Stimulated activated naive CD4-positive, alpha-beta T cell treated with Interleukin-2 at 50 U/mL for 16 hours (primary cell): ENCODE measurements around the gene TOP3B.
A peak's percentile ranks its signal among the peaks of the same experiment; 100 is the strongest.
"Not testable (repeated sequence)": the region's sequence is repeated elsewhere in the genome, so short reads cannot be mapped to it uniquely, and the experiment has no call there.

Source experiments
- DNase-seq: peaks from one replicate; lab custom pipeline; 2025; lab: John Stamatoyannopoulos, UW

The TOP3B gene

GRCh38 chr22:21943571-21944448, 38.8 kb downstream of the TOP3B start:
- no peak for DNase-seq

DNA sequence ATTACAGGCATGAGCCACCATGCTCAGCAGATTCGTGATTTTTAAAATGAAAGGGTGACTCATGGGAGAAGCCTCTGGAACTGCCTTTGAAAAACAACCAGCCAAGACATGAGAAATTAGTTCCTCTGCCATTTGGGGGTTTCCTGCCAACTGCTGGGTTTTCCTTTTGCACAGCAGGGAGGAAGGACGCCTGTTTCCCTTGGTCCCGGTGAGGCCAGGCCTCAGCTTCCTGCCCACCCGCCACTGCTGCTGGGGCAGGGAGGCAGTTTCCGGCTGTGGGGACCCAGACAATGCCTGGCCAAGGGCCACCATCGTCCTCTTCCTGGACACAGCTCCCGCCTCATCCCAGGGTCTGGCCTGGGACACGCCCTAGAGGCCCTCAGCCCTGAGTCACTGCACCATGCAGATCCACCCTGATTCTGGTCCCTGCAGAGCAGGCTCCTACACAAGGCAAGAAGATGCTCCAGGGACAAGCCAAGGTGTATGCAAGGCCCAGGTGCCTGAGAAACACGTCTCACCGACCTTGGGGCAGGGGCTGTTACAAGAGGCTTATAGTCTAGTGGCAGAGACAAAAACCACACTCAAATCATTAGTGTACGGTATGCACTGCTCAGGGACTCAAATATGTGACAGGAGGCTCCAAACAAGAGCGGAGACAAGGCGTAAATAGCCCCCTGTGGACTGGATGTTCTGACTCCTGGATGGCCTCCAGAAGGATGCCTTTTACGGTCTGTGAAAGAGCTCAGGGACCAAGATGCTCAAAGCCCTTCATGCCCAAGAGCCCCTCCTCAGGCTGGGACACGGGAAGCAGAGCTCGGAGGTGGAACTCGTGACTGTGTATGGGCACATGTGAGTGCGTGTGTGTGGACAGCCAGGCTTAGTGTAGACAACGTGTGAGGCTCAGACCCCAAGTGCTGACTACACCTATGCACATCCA, 39.9 kb downstream of the TOP3B start:
- DNase-seq, result no peak

DNA sequence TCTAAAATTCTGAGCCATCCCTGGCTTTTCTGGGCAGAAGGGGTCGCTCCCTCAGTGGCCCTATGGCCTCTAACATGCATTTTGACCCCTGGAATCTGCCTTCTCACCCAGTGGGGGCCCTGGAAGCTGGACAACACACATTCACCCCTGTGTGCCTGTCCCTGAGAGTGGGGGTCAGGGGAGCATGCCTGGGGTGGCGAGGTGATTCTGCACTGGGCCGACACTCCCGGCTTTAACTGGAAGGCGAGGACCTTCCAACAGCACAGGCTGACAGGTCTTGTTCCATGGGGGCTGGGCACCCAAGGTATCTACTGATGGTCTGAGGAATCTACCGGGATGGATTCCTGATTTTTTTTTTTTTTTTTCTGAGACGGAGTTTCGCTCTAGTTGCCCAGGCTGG, 40.7 kb downstream of the TOP3B start:
- DNase-seq, result no peak

GRCh38 chr22:21940521-21940920, 42.1 kb downstream of the TOP3B start:
- no peak for DNase-seq

GRCh38 chr22:21939935-21940334, 42.7 kb downstream of the TOP3B start:
- not testable (repeated sequence) for DNase-seq

- DNase-seq, result no peak
These were observed 43.1 kb downstream of the TOP3B start for GRCh38 chr22:21939461-21939913.

GRCh38 chr22:21938906-21939305, 43.7 kb downstream of the TOP3B start:
- no peak for DNase-seq

- DNase-seq, result peak; percentile 84
These were observed 44.3 kb downstream of the TOP3B start for GRCh38 chr22:21938071-21938822.

DNA sequence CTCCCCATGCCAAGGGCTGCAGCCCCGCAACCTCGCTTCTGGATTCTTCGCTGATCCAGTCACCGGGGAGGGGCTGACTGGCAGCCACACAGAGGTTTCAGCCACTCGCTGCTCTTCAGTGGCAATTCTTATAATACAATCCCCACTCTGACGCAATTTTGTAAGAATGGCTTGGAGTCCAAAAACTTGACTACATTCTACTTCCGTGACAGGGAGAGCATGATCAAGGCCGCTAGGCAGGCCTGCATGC, 44.8 kb downstream of the TOP3B start:
- DNase-seq, result no peak

GRCh38 chr22:21937041-21937820, 45.4 kb downstream of the TOP3B start:
- DNase-seq, result no peak

DNA sequence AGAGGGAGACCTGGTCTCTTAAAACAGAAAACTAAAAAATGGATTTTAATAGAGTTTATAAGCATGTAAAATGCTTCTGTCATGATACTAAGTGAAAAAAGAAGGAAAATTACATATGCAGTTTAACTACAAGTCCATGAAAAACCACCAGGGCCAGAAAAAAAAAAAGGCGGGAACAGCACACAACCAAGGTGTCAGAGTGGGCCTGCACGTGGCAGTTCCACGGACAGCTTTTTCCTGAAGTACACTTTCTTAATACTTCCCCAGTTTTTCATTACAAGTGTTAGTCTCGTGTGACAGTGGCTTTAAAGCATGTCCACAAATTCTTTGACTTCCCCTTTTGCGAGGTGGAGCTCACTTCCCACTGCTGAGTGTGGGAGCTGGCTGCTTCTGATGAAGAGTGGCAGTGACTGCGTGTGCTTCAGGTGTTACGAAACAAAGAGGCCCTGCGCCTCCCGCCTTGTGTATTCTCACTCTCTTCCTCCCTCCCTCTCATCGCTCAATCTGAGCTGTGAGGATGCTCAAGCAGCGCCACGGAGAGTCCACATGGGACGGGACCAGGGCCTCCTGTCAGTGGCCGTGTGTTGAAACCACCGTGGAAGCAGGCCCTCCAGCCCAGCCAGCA, 46.3 kb downstream of the TOP3B start:
- no peak for DNase-seq

- no peak for DNase-seq
These were observed 48.7 kb downstream of the TOP3B start for GRCh38 chr22:21933910-21934309.

GRCh38 chr22:21933413-21933812, 49.2 kb downstream of the TOP3B start:
- DNase-seq, result no peak

GRCh38 chr22:21932347-21932746, 50.2 kb downstream of the TOP3B start:
- no peak for DNase-seq

DNA sequence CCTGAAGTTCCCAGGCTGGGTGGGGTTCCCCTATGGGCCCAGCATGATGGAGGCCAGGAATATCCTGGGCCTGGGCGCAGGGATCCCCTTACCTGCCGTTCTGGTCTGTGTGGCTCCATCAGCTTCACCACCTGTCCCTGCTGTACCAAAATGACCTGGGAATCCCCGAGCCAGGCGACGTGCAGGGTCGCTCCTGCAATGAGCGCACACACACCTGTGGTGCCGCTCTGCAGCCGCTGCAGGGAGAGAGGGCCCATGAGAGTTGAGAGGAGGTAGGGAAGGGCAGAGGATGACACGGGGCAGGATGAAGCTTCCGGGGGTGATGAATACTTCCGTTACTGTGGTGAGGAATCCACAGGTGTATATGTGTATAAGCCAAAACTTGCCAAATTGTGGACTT, 51.5 kb downstream of the TOP3B start:
- no peak for DNase-seq

GRCh38 chr22:21929253-21929652, 53.3 kb downstream of the TOP3B start:
- no peak for DNase-seq

- no peak for DNase-seq
These were observed 54.5 kb downstream of the TOP3B start for GRCh38 chr22:21928048-21928447.

DNA sequence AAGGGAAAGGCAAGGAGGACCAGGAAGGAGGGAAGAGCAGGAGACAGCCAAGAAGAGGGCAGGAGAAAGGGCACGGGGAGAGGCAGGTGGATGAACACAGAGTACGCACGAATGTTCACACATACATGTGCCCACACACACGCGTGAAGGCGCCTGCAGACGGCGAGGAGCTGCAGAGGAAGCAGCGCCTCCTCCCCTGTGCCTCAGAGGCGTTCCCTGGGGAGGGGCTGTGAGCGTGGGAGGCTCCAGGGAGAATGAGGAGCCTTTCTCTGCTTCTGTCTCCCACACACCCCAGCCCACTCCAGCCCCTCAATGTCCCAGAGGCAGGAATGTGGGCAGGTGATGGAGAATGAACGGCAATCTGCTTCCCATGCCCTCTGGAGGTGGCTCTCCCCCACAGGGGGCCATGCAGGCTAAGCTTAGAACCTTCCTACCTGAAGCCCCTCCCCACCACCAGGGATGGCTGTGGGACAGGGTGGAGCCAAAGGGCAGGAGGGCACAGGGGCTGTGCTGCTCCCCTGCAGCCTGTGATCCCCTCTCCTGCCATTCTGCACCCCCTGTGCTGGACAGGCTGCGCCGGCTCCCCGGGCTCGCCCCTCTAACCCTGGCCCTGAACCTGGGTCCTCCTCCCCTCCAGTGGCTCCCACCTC, 55.3 kb downstream of the TOP3B start:
- no peak for DNase-seq

- no peak for DNase-seq
These were observed 55.9 kb downstream of the TOP3B start for GRCh38 chr22:21926728-21927127.

GRCh38 chr22:21923163-21923561, 59.4 kb downstream of the TOP3B start:
- DNase-seq, result no peak
